Measurements from ENCODE around the gene MBD3L2B.

MBD3L2B gene

DNA sequence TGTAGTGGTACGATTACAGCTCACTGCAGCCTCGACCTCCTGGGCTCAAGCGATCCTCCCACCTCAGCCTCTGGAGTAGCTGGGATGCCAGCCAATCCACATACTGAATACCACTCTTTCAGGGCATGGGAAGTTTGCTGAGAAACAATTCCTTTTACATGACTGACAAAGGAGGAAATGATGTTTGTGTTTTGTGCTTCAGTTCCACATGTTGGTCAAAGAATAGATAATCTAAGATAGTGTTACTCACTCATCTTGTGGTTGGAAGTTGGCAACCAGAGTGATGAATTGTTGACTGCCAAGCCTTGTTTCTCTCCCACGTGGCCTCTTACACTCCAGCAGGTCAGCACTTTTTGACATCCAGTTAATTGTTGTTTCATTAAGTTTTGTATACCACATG, 7.6 kb downstream of the MBD3L2B start:
- in situ Hi-C loops (cut with MboI; ENCODE audit: low sequenced_read_pairs): no loop called here

DNA sequence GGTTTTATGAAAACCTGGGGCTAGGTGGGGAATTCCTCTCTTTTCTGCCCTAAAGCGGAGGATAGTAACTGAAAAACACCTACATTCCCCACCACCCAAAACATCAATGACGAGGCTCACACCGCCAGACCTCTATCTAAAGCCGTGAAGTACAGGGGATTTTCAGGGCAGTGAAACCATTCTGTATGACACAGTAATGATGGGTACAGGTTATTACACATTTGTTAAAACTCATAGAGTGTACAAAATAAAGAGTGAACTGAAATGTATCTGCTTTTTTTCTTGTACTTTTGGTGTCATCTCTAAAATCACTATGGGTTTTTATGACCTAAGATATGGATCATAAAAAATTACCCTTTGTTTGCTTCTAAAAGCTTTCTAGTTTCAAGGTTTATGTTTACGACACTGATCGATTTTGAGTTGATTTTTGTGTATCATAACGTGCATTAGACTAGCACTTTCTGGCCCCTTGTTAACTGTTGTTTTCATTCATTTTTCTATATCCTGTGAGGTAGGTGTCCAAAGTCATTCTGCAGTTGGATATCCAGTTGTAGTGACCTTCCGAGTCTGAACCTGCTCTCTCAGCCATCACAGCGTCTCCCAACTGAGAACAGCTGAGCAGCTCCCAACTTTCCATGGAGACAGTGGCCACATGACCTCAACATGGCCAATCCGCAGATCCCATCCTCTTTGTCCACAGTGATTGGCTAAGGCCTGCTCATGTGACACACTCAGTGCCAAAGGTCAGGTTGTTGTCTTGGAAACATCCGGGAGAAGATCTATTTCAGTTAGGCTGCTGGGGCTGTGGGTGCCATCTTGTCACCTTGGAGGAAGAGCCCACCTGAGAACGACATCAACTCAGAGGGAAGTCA, 10.3 kb downstream of the MBD3L2B start:
- in situ Hi-C loops (cut with MboI; ENCODE audit: low sequenced_read_pairs): no loop called here

- in situ Hi-C loops (cut with MboI; ENCODE audit: low sequenced_read_pairs): loop anchor here (10.0 kb wide), 1 partner anchor 67 kb away; no protein-coding TSS in a partner anchor
Observed at GRCh38 chr19:7007859-7008258, 13.4 kb downstream of the MBD3L2B start.

DNA sequence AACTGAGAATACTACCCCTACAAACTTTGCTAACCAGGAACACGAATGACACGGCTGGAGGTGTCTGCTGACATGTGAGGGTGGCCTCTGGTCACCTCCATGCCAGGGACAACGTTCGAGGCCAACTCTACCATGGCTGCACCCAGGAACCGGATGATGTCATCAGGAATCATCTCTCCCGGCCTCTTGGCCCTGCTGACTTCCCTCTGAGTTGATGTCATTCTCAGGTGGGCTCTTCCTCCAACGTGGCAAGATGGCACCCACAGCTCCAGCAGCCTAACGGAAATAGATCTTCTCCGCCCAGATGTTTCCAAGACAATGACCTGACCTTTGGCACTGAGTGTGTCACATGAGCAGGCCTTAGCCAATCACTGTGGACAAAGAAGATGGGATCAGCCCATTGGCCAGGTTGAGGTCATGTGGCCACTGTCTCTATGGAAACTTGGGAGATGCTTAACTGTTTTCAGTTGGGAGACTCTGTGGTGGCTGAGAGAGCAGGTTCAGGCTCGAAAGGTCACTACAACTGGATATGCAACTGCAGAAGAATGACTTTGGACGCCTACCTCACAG, 15.0 kb downstream of the MBD3L2B start:
- in situ Hi-C loops (cut with MboI; ENCODE audit: low sequenced_read_pairs): loop anchor here (10.0 kb wide), 1 partner anchor 69 kb away; no protein-coding TSS in a partner anchor

DNA sequence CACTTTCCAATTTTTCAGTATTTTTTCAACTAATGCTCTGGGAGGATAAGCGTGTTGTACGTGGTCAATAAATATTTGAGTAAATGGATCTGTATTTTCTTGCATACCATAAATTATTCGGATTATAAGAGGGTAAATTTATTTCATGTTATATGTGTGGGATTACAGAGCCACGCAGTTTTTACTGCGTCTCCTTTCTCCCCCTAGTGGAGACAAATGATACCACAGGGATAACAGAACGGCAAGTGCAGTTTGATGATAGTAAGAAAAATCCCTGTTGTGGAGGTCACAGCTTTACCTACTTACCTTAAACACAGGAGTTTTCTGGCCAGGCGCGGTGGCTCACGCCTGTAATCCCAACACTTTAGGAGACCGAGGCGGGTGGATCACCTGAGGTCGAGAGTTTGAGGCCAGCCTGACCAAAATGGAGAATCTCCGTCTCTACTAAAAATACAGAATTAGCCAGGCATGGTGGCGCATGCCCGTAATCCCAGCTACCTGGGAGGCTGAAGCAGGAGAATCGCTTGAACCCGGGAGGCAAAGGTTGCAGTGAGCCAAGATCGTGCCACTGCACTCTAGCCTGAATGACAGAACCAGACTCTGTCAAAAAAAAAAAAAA, 16.8 kb downstream of the MBD3L2B start:
- in situ Hi-C loops (cut with MboI; ENCODE audit: low sequenced_read_pairs): loop anchor here (10.0 kb wide), 1 partner anchor 70 kb away; no protein-coding TSS in a partner anchor

DNA sequence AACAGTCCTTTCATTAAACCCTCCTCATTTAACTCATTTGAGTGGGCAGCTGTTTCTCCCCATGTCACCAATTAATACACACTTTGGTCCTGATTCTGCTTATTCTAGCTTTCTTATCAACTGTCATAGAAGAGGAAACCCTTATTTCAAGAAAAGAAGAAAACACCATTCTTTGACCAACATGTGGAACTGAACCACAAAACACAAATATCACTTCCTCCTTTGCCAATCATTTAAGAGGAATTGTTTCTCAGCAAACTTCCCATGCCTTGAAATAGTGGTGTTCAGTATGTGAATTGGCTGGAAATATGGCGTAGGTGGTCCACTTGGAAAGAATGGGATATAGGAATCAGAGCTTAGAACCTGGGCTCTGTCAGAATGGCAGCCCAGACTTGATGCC, 20.4 kb downstream of the MBD3L2B start:
- in situ Hi-C loops (cut with MboI; ENCODE audit: low sequenced_read_pairs): loop anchor here (10.0 kb wide), 1 partner anchor 74 kb away; no protein-coding TSS in a partner anchor

DNA sequence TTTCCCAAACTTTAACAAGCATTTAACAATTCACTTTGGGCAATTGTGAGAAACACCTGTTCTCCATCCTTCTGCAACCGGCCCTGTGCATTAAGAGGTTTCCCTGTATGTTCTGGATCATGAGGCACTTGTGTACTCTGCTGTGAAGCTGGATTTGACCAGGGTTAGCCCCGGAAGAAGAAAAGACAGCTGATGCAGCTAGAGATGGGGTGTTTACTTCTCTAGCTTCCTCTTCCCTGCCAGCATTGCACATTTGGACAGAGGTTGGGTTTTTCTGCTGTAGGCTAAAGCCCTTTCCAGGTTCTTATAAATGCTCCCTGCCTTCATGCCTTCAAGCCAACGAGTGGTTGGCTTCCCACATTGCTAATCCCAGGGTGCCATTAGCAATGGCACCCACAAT, 20.9 kb downstream of the MBD3L2B start:
- in situ Hi-C loops (cut with MboI; ENCODE audit: low sequenced_read_pairs): loop anchor here (10.0 kb wide), 1 partner anchor 74 kb away; no protein-coding TSS in a partner anchor

GRCh38 chr19:6999933-7000332, 21.3 kb downstream of the MBD3L2B start:
- in situ Hi-C loops (cut with MboI; ENCODE audit: low sequenced_read_pairs): loop anchor here (10.0 kb wide), 1 partner anchor 75 kb away; no protein-coding TSS in a partner anchor

- in situ Hi-C loops (cut with MboI; ENCODE audit: low sequenced_read_pairs): no loop called here
Observed at GRCh38 chr19:6997679-6998445, 23.4 kb downstream of the MBD3L2B start.

- in situ Hi-C loops (cut with MboI; ENCODE audit: low sequenced_read_pairs): no loop called here
Observed at GRCh38 chr19:6996810-6997209, 24.4 kb downstream of the MBD3L2B start.

DNA sequence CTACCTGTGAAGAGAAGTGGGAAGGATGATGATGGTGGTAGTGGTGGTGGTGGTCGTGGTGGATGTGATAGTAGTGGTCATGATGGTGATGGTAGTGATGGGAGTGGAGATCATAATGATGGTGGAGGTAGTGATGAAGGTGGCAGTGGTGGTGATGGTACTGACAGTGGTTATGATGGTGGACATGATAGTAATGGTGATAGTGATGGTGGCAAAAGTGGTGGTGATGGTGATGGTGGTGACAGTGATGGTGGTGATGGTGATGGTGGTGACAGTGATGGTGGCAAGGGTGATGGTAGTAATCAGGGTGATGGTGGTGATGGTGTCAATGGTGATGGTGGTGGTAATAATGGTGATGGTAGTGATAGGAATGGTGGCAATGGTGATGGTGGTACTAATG, 26.2 kb downstream of the MBD3L2B start:
- in situ Hi-C loops (cut with MboI; ENCODE audit: low sequenced_read_pairs): no loop called here

- in situ Hi-C loops (cut with MboI; ENCODE audit: low sequenced_read_pairs): no loop called here
Observed at GRCh38 chr19:6988257-6988656, 33.0 kb downstream of the MBD3L2B start.

DNA sequence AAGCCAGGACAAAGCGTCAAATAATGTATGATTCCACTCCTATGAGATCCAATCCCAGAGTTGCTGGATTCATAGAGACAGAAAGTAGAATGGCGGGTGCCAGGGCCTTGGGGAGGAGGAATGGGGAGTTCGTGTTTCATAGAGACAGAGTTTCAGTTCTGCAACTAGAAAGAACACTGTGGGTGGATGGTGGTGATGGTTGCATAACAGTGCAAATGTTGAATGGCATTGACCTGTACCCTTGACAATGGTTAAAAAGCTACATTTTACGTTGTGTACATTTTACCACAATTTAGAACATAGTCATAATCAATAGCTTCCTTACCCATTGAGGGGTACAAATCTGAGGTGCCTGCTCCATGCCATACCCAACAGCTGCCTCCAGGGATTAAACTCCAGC, 33.4 kb downstream of the MBD3L2B start:
- in situ Hi-C loops (cut with MboI; ENCODE audit: low sequenced_read_pairs): no loop called here

- in situ Hi-C loops (cut with MboI; ENCODE audit: low sequenced_read_pairs): no loop called here
Observed at GRCh38 chr19:6983448-6983847, 37.8 kb downstream of the MBD3L2B start.

- in situ Hi-C loops (cut with MboI; ENCODE audit: low sequenced_read_pairs): no loop called here
Observed at GRCh38 chr19:6979399-6979798, 41.8 kb downstream of the MBD3L2B start.

DNA sequence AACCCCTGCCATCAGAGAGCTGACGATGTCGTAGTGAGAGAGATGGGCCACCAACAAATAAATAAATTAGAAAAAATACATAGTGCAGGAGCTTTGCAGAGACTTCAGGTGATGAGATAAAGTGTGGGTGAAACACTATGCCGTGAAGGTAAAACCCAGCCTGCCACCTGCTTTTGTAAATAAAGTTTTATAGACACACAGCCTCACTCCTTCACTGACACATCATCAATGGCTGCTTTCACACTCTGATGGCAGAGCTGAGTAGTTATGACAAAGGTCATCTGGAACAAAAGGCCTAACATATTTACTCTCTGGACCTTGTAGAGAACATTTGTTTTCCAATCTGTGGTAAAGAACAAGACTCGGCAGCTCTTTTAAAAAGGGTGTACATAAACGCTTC, 45.0 kb downstream of the MBD3L2B start:
- in situ Hi-C loops (cut with MboI; ENCODE audit: low sequenced_read_pairs): no loop called here

- in situ Hi-C loops (cut with MboI; ENCODE audit: low sequenced_read_pairs): no loop called here
Observed at GRCh38 chr19:6971366-6971765, 49.9 kb downstream of the MBD3L2B start.

GRCh38 chr19:6970443-6970842, 50.8 kb downstream of the MBD3L2B start:
- in situ Hi-C loops (cut with MboI; ENCODE audit: low sequenced_read_pairs): no loop called here

- in situ Hi-C loops (cut with MboI; ENCODE audit: low sequenced_read_pairs): no loop called here
Observed at GRCh38 chr19:6970021-6970420, 51.2 kb downstream of the MBD3L2B start.

DNA sequence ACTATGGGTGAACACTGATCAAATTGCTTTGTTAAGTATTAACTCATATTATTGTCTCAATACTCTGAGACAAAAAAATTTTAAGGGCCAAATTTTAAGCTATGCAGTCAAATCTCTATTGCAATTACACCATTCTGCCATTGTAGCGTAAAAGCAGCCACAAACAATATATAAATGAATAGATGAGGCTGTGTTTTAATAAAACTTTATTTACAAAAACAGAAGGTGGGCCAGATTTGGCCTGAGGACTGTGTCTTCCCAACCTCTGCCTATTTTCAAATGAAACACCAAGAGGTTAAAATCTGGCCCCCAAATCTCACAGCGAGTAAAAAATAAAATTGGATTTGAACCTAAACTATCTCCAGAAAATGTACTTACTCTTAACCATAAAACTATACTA, 51.7 kb downstream of the MBD3L2B start:
- in situ Hi-C loops (cut with MboI; ENCODE audit: low sequenced_read_pairs): no loop called here

All from HL-60/S4 treated with phorbol 12-myristate 13-acetate at 8.2 ng/mL for 4 days and 3 days (cell line).